ENCODE measurements around the gene ATOH8.

Gene ATOH8

GRCh38 chr2:85770369-85770768 is 16.6 kb downstream of the ATOH8 start:
- DNase-seq (ENCODE audit: low read depth in 3 of 3), result no peak

GRCh38 chr2:85770786-85771409 is 17.1 kb downstream of the ATOH8 start:
- no peak for DNase-seq (ENCODE audit: low read depth in 3 of 3)

DNA sequence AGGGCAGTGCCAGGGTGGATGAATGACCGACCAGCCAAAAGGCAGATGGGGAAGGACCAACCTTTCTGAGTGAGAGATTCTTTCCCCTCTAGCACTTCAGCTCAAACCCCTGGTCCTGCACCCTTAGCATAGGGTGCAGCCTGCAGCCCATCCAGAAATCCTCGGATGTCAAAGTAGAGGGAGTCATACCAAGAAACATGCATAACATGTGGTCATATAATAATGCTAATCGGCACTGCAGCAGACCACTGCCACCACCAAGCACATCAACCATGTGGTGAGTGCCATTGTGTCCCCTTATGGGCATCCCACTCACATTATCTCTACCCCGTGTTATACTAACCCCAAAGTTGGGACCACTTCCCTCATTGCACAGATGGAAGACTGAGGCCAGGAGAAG is 17.7 kb downstream of the ATOH8 start:
- DNase-seq (ENCODE audit: low read depth in 3 of 3), result no peak

- no peak for DNase-seq (ENCODE audit: low read depth in 3 of 3)
Observed at GRCh38 chr2:85772019-85772745, 18.4 kb downstream of the ATOH8 start.

DNA sequence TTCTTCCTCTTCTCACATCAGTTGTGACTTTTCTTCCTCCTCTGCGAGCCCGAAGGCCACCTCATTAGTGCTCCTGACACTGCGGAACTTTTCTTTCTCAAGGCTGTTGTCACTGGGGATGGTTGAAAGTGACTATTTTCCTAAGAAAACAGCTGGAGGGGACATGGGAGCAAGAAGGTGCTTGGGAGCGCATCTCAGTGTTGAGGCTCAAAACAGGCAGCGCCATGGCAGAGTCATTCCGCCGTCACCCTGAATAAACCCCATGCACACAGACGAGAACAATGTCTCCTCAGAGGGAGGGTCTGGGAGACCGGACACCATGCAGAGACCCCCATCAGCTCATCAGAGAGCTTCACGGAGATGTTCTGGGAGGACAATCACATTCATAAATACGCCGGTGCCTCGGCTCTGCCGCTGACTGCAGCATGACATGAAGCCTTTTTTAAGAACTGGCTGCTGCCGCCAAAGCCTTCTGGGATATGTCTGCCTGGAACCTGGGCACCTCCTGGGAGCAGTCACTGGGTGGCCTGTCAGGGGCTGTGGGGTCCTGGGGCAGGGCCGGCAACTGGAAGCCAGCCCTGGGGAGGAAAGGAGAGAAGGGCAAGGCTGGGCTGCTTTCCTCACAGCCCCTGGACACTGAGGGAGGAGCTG is 19.2 kb downstream of the ATOH8 start:
- DNase-seq (ENCODE audit: low read depth in 3 of 3), result no peak

GRCh38 chr2:85773692-85774091 is 19.9 kb downstream of the ATOH8 start:
- DNase-seq (ENCODE audit: low read depth in 3 of 3), result no peak

- DNase-seq (ENCODE audit: low read depth in 3 of 3), result no peak
Observed at GRCh38 chr2:85774126-85774978, 20.6 kb downstream of the ATOH8 start.

DNA sequence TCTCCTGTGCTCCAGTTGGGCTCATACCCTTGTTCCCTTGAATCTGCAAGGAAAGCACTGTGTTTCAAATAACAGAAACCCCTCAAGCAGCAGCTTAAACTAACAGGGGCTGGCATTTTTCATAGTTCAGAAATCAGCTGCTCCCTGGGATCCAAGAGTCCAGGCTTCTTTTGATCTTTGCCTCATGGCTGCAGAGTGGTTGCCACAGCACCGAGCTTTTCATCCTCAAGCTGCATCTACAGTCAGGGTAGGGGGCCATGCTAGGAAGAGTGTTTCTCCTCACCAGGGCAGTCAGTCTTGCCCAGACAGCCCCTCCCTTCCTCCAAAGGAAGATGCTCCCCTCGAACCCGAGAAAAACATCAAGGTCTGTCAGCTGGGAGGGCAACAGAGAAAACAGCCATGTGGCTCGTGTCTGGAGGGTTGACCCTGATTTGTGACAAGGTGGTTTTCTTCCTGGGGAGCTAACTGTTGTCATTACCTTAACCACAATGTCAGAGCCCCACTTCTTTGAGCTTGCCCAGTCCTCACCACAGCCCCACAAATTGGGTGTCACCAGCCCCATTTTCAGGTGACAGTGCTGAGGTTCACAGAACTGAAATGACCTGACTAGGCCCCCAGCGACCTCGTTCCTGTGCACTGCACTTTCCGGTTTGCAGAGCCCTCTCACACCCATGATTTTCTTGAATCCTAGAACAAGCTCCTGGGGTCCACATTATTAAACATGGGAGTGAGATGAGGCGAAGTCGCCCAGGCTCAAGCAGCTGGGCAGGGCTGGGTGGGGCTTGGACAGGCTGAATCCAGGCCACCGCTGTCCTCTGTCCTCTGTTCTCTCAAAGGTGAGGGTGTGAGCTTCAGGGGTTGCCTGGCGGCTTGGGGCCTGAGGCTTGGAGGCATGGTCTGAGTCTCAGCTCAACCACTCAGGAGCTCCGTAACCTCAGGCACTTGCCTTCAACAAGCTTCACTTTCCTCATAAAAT is 21.9 kb downstream of the ATOH8 start:
- no peak for DNase-seq (ENCODE audit: low read depth in 3 of 3)

- DNase-seq (ENCODE audit: low read depth in 3 of 3), result no peak
Observed at GRCh38 chr2:85776672-85777071, 22.9 kb downstream of the ATOH8 start.

DNA sequence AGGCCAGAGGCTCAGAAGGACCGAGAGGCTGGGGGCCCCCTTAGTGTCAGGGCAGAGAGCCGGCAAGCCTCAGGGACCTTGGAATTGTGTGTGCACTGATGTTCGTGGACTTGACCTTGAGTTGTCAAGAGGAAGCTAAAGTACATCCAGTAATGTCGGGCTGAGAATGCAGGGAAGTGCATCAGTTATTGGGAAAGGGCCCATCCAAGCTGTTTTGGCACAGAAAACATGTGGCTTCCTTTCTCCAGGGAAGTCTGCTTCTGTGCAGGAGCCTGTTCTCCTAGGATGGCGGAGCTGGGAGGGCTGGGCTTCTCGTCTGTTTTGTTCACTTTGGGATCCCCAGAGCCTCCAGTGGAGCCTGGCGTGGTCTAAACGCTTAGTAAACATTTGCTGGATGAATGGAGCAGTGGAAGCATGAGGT is 23.7 kb downstream of the ATOH8 start:
- no peak for DNase-seq (ENCODE audit: low read depth in 3 of 3)

DNA sequence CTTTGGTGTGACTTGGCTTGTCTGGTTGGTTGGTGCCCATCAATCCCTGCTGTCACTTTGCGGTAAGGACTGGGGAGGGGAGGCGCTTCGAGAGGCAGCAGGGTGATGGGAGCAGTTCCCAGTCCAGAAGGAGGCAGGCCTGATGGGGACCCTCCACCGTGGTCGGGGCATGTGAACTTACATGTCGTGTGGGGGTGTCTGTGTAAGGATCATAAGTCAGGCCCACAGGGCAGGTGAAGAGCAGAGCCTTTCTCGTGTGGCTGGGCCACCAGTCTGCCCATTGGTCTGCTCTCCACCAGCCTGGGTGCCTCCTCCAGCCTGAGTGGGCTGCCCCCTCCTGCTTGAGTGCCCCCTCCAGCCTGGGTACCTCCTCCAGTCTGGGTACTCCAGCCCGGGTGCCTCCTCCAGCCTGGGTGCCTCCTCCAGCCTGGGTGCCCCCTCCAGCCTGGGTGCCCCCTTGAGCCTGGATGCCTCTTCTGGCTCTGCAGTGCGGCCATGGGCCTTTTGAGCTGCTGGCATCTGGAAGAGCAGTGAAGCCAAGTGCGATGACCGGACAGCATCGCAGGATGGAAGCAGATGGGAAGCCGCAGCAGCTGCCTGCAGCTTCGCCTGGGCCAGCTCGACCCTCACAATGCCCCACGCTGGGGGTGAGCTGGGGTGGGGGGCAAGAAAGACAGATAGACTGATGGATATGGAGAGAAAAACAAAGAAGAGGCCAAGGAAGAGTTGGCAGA is 25.0 kb downstream of the ATOH8 start:
- DNase-seq (ENCODE audit: low read depth in 3 of 3), result no peak

DNA sequence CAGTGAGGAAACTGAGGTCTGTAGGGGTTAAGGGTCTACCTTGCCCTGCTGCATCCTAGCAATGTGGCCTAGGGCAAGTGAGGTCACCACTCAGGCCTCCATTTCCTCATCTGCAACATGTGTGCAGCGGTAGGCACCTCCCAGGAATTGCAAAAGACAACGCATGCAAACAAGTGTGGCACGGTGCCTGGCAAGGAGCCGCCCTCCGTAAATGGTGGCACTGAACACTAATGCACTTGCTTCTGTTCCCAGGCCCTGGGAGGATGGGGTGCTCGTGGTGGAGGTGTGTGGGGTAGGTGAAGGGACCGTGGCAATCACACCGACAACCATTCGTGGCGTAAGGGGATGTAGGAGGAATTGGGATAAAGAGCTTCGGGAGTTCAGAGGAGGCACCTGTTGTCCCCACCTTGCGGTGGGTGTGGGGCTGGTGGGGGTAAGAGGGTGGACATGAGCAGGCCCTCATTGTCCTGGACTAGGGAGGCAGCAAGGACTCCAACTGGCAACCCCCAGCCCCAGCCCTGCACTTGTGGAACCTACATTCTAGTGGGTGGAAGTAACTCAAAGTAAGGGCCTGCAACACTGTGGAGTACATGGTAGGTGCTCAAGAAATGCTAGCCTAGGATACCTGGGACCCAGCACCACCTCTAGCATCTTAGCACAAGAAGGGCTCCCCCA is 26.0 kb downstream of the ATOH8 start:
- no peak for DNase-seq (ENCODE audit: low read depth in 3 of 3)

GRCh38 chr2:85780316-85781012 is 26.7 kb downstream of the ATOH8 start:
- DNase-seq (ENCODE audit: low read depth in 3 of 3), result no peak

- no peak for DNase-seq (ENCODE audit: low read depth in 3 of 3)
Observed at GRCh38 chr2:85781013-85781332, 27.2 kb downstream of the ATOH8 start.

DNA sequence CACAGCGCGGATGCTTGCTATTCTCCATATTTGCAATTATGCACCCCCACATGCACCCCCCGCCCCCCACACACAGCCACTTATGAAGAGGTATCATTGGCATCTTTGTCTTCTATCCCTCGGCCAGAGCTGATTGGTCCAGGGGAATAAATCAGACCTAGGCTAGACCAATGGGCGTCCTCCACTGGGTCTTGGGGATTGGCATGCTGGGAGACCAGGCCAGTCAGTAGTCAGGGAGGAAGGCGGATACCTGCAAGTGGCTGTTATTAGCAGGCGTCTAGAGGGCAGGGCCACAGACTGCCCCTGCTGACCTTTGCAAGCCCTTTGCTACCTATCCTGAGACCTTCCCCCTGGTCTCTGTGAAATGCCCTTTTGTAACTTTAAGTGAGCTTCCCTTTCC is 30.0 kb downstream of the ATOH8 start:
- no peak for DNase-seq (ENCODE audit: low read depth in 3 of 3)

DNA sequence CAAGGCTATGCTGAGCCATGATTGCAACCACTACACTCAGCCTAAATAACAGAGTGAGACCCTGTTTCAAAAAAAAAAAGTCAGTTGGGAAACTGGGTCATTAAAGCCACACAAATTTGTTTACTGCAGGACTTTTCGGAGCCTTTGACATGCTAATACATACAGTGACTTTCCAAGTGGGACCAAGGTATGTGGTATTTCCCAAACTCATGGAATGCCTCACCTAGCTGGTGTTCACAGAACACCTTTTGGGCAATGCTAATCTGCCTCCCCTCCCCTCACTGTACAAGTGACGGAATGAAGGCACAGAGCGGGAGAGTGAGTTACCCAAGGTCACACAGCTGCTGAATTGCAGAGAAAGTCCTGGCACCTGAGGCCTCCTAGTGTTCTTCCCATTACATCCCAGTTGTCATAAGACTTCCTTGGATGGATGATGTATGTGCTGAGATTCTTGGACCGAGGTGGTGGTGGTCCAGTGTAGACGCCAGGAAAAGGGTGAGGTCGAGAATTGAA is 30.7 kb downstream of the ATOH8 start:
- no peak for DNase-seq (ENCODE audit: low read depth in 3 of 3)

DNA sequence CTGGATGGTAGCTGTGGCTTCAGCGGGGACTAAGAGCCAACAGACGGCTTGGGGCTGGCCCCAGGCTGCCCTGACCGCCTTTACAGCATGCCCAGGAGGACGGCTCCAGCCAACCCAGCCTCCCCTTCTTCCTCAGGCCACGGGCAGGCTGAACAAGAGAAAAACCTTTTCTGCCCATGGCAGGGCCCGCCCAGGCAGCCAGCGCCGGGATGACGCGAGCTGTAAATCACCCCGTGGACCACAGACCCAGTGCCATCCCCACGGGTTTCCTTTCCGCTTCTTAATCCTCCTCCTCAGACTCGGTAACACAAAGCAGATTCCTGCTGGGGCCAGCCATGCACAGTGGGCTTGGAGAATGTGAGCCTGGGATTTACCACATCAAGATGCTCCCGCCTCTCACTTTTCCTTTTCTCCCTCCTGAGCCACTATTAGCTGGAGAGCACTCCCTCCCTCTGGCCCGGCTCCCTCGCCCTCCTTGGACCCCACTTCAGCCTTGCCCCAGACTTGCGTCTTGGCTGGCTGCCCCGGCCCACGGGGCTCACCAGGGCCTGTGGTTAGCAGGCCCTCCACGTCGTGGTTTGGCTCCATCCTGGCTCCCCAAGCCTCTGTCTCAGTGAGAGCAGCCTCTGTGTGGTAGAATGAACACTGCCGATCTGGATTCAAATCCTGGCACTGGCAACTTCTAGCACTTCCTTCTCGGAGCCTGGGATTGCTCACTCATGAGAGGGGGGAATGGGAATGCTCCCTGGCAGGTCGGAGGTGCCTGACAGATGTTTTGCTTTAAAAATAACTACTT is 31.4 kb downstream of the ATOH8 start:
- no peak for DNase-seq (ENCODE audit: low read depth in 3 of 3)

DNA sequence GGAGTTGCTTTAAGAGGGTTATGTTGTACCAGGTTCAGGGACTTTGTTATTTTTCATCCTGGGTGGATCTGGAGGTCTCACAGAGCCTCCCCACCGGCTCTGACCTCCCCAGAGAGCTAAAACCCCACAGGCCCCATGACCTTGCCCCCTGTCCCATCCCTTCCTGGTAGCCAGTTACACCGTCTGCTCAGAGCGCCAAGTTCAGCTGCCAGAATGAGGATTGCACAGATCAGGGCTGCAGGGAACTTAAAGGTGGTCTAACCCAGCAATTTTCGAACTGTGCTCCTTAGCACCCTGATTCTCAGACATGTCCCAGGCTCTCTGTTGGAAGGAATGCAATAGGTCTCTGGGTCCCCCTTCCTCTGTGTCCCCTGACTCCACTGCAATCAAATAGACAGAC is 32.1 kb downstream of the ATOH8 start:
- no peak for DNase-seq (ENCODE audit: low read depth in 3 of 3)
